KOPT-K1 (cell line): ENCODE results near the gene PLAC8L1.

Experiments
- H3K27ac ChIP-seq: fragments of 200-600 bp; sonication (generic); 2 replicates; pipeline ENCODE4 v1.5.1; 2016; ENCODE audit warnings: antibody characterized with exemption, mild to moderate bottlenecking, low read depth, low read length; ENCODE audit not compliant: poor library complexity, severe bottlenecking
- H3K36me3 ChIP-seq: fragments of 200-600 bp; sonication (generic); 2 replicates; pipeline ENCODE4 v1.5.1; 2017; ENCODE audit warnings: antibody characterized with exemption, mild to moderate bottlenecking, low read length, moderate library complexity; ENCODE audit not compliant: insufficient read depth
- H3K9me3 ChIP-seq: fragments of 200-600 bp; sonication (generic); 2 replicates; pipeline ENCODE4 v1.5.1; 2017; ENCODE audit warnings: antibody characterized with exemption, low read length, mild to moderate bottlenecking; ENCODE audit not compliant: insufficient read depth, poor library complexity, severe bottlenecking

The PLAC8L1 gene

GRCh38 chr5:146041180-146041789, 64.1 kb downstream of the PLAC8L1 start:
- no peaks in the 10 kb centered on the region for H3K36me3 ChIP-seq
- H3K27ac ChIP-seq: no peak overlapping the region
- no peaks in the 10 kb centered on the region for H3K9me3 ChIP-seq

GRCh38 chr5:146040527-146040926, 64.8 kb downstream of the PLAC8L1 start:
- Histone ChIP-seq H3K9me3 (no peaks in the 10 kb centered on the region), H3K27ac (no peak overlapping the region), H3K36me3 (no peaks in the 10 kb centered on the region)

DNA sequence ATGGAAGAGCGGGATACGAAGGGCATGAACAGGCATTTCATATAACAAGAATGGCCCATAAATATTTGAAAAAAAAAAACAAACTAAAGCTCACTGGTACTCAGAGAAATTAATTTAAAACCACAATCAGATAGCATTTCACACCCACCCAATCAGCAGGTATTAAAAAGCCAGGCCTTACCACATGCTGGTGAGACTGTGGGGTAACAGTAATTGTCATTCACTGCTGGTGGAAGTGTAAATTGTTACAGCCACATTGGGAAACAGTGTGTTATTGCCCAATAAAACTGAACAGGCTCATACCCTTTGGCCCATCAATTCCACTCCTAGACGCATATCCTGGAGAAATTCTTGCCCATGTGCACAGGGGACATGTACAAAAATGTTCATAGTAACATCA, 66.0 kb downstream of the PLAC8L1 start:
- no peak overlapping the region for H3K27ac ChIP-seq
- H3K36me3 ChIP-seq: no peaks in the 10 kb centered on the region

GRCh38 chr5:146034605-146035004, 70.8 kb downstream of the PLAC8L1 start:
- Histone ChIP-seq H3K9me3 (no peaks in the 10 kb centered on the region), H3K27ac (no peak overlapping the region), H3K36me3 (no peaks in the 10 kb centered on the region)

More for the DNA sequence above, 66.0 kb downstream of the PLAC8L1 start:
- H3K9me3 ChIP-seq: no peaks in the 10 kb centered on the region
